SK-N-SH (cell line): ENCODE data around the gene CYTH3. TPM values are rescaled to one million over a fixed set of nuclear protein-coding genes. Genes with fewer than 3 reads are reported as not detected.
"Not testable (repeated sequence)": the region's sequence is repeated elsewhere in the genome, so short reads cannot be mapped to it uniquely, and the experiment has no call there.

ENCODE experiments used
- CTCF ChIA-PET: fragments of 300-600, 350-600 bp; formaldehyde crosslinking; extraction: SDS; loops from one replicate; lab custom pipeline; 2021; lab: Yijun Ruan, JAX
- POLR2A ChIA-PET: fragments of 350-600 bp; sonication (Branson Sonifier 250); formaldehyde crosslinking; extraction: SDS; loops from one replicate; lab custom pipeline; 2020; ENCODE audit warnings: antibody characterized with exemption, inconsistent platforms; lab: Yijun Ruan, JAX
- DNase-seq: peaks from one replicate; pipeline ENCODE4 v3.0.0; 2012
- H2AFZ ChIP-seq: fragments of 200-600 bp; sonication (generic); 2 replicates; pipeline ENCODE4 v1.8.1; 2016; ENCODE audit warnings: antibody characterized with exemption, mild to moderate bottlenecking, low read depth
- H3F3A ChIP-seq: fragments of 200-600 bp; sonication (generic); replicated peaks from 2 replicates; pipeline ENCODE3; 2016; ENCODE audit warnings: antibody characterized with exemption, mild to moderate bottlenecking; ENCODE audit not compliant: insufficient read depth
- H3K27ac ChIP-seq, 2 experiments: fragments of 200-500 bp in 1 of 2; fragments of 200-600 bp in 1 of 2; sonication (Bioruptor generic) in 1 of 2; sonication (generic), shearing (Covaris generic) in 1 of 2; 2 replicates each; pipeline versions ENCODE4 v1.5.1 to v1.6.1; 2014 to 2016; ENCODE audit warnings: low read depth in 2 of 2, inconsistent platforms in 1 of 2, low read length in 1 of 2, mild to moderate bottlenecking in 1 of 2, mixed read lengths in 1 of 2
- H3K27me3 ChIP-seq: fragments of 200-600 bp; sonication (generic), shearing (Covaris generic); 2 replicates; pipeline ENCODE4 v1.6.1; 2016; ENCODE audit warnings: mixed run types; ENCODE audit not compliant: insufficient read depth
- H3K36me3 ChIP-seq, 2 experiments: fragments of 200-500 bp in 1 of 2; fragments of 200-600 bp in 1 of 2; sonication (Bioruptor generic) in 1 of 2; sonication (generic) in 1 of 2; replicated peaks in 1 of 2; 2 replicates each; pipeline versions ENCODE3 to v1.5.1; 2014 to 2016; ENCODE audit warnings: low read length in 1 of 2, mild to moderate bottlenecking in 1 of 2; ENCODE audit not compliant: insufficient read depth in 2 of 2, control insufficient read depth in 1 of 2
- H3K4me1 ChIP-seq, 2 experiments: fragments of 200-500 bp in 1 of 2; fragments of 200-600 bp in 1 of 2; sonication (Bioruptor generic) in 1 of 2; sonication (generic), shearing (Covaris generic) in 1 of 2; 2 replicates each; pipeline versions ENCODE4 v1.5.1 to v1.6.1; 2014 to 2016; ENCODE audit warnings: low read depth in 1 of 2, low read length in 1 of 2, mixed run types in 1 of 2; ENCODE audit not compliant: insufficient read depth in 2 of 2, control insufficient read depth in 1 of 2
- H3K4me2 ChIP-seq: fragments of 200-600 bp; sonication (generic), shearing (Covaris generic); 2 replicates; pipeline ENCODE4 v1.6.1; 2017; ENCODE audit warnings: mixed run types
- H3K4me3 ChIP-seq, 2 experiments: fragments of 200-500 bp in 1 of 2; fragments of 200-600 bp in 1 of 2; sonication (Bioruptor generic) in 1 of 2; sonication (generic), shearing (Covaris generic) in 1 of 2; 2 replicates each; pipeline versions ENCODE4 v1.5.1 to v1.8.1; 2014 to 2016; ENCODE audit warnings: low read depth in 2 of 2, inconsistent platforms in 1 of 2, low read length in 1 of 2, mild to moderate bottlenecking in 1 of 2, mixed read lengths in 1 of 2, moderate library complexity in 1 of 2
- H3K79me2 ChIP-seq: fragments of 200-600 bp; sonication (generic); 2 replicates; pipeline ENCODE4 v1.8.1; 2017; ENCODE audit warnings: mild to moderate bottlenecking; ENCODE audit not compliant: insufficient read depth
- H3K9ac ChIP-seq: fragments of 200-600 bp; sonication (generic); 2 replicates; pipeline ENCODE4 v1.6.1; 2017; ENCODE audit warnings: mixed run types
- H3K9me2 ChIP-seq: fragments of 200-600 bp; sonication (generic); 2 replicates; pipeline ENCODE4 v1.6.1; 2017; ENCODE audit warnings: mixed run types
- H3K9me3 ChIP-seq: fragments of 200-600 bp; sonication (generic); 2 replicates; pipeline ENCODE4 v1.6.1; 2017; ENCODE audit warnings: mixed run types, mild to moderate bottlenecking, moderate library complexity
- H4K20me1 ChIP-seq: fragments of 200-600 bp; sonication (generic); 2 replicates; pipeline ENCODE4 v1.6.1; 2017; ENCODE audit warnings: mild to moderate bottlenecking, mixed run types; ENCODE audit not compliant: insufficient read depth
- CHD2 ChIP-seq: fragments of 150-350 bp; IDR thresholded peaks from 2 replicates; pipeline ENCODE4 v1.6.1; 2018; ENCODE audit warnings: low read length; ENCODE audit not compliant: partially characterized antibody
- EP300 ChIP-seq, 2 experiments: IDR thresholded peaks; 2 replicates each; pipeline versions ENCODE4 v1.4.0 to v1.6.1; 2012; ENCODE audit warnings: borderline replicate concordance in 1 of 2, low read depth in 1 of 2, low read length in 1 of 2
- FOSL2 ChIP-seq: IDR thresholded peaks from 2 replicates; pipeline ENCODE4 v1.4.0; 2012; ENCODE audit warnings: low read depth, mild to moderate bottlenecking, moderate library complexity, borderline replicate concordance
- FOXM1 ChIP-seq: IDR thresholded peaks from 2 replicates; pipeline ENCODE4 v1.4.0; 2012; ENCODE audit warnings: low read depth, mild to moderate bottlenecking
- GABPA ChIP-seq: IDR thresholded peaks from 2 replicates; pipeline ENCODE4 v1.4.0; 2012; ENCODE audit warnings: low read depth, mild to moderate bottlenecking
- JUND ChIP-seq: IDR thresholded peaks from 2 replicates; pipeline ENCODE4 v1.4.0; 2012
- MAX ChIP-seq: IDR thresholded peaks from 2 replicates; pipeline ENCODE4 v1.4.0; 2012; ENCODE audit warnings: low read depth
- MXI1 ChIP-seq: IDR thresholded peaks from 2 replicates; pipeline ENCODE4 v1.6.1; 2012; ENCODE audit warnings: mild to moderate bottlenecking, low read depth, low read length, improper control_type of control experiment
- REST ChIP-seq: IDR thresholded peaks from 2 replicates; pipeline ENCODE4 v1.6.1; 2012; ENCODE audit warnings: mild to moderate bottlenecking, low read depth, low read length, moderate library complexity
- RXRA ChIP-seq: IDR thresholded peaks from 2 replicates; pipeline ENCODE4 v1.4.0; 2012; ENCODE audit warnings: low read depth, mild to moderate bottlenecking, borderline replicate concordance
- TCF12 ChIP-seq: IDR thresholded peaks from 2 replicates; pipeline ENCODE4 v1.4.0; 2012
- TEAD4 ChIP-seq: IDR thresholded peaks from 2 replicates; pipeline ENCODE4 v1.4.0; 2012; ENCODE audit warnings: mild to moderate bottlenecking, borderline replicate concordance; ENCODE audit not compliant: insufficient read depth
- USF2 ChIP-seq: fragments of 150-350 bp; IDR thresholded peaks from 2 replicates; pipeline ENCODE4 v1.6.1; 2017; ENCODE audit warnings: antibody characterized with exemption, low read length, low read depth, borderline replicate concordance
- WGBS: methylation state at CpG from one replicate; pipeline ENCODE4 v1.1.6; 2017; ENCODE audit warnings: low lambda C conversion rate; 5-methylcytosine and 5-hydroxymethylcytosine counted together
- polyA plus RNA-seq, 3 experiments: library from polyadenylated mRNA; depleted of rRNA; stranded (reverse); fragments of >200 nt; gene quantifications; 2 replicates each; pipeline ENCODE4 v1.2.3, GENCODE V29; 2012

The CYTH3 gene
- polyA plus RNA-seq, 1 of the 3 experiments (the other 2 are of a cell fraction): 55.1 TPM

- H3K36me3 ChIP-seq, POLR2A ChIA-PET, H3K4me1 ChIP-seq, DNase-seq, H4K20me1 ChIP-seq, H3K4me3 ChIP-seq, H3K9me2 ChIP-seq, H3K27me3 ChIP-seq, H3K9me3 ChIP-seq, H3K79me2 ChIP-seq: not testable (repeated sequence)
- CTCF ChIA-PET: interaction anchor here (1.2 to 2.3 kb wide), 3 partner anchors 10 to 124 kb away, joined by 4 to 9 read pairs (median 5); no protein-coding TSS in a partner anchor
- Histone ChIP-seq H3K27ac (peak overlapping the region; percentile 4 to 89; a peak in 3 of 4 replicates), H3K9ac (peak overlapping the region; percentile 66; the same call in 1 of the 2 replicates), H3K4me2 (0 out of 2 replicates have a peak overlapping the region, but pooled peaks have one; percentile 26), H2AFZ (peak overlapping the region; percentile 36; the same call in 1 of the 2 replicates), H3F3A (peaks cover 19% of the 10 kb centered on the region)
- TF ChIP-seq TEAD4 (peak; percentile 77; the same call in 1 of the 2 replicates), JUND (peak; percentile 77), TCF12 (peak; percentile 48), RXRA (peak; percentile 62), MAX (peak; percentile 44; the same call in 1 of the 2 replicates), EP300 (IDR thresholded peaks at IDR 0.05; ENCODE audit: borderline replicate concordance in 1 of 2, low read depth in 1 of 2, low read length in 1 of 2) (peak in 1 of 2 experiments; percentile 55; a peak in 1 of 4 replicates), FOSL2 (peak; percentile 69)
- 71% methylated on average over 9 of the region's 9 CpGs for WGBS
These were observed 11.1 kb upstream of the CYTH3 start for GRCh38 chr7:6283391-6284054.

GRCh38 chr7:6279937-6280336 lies 7.5 kb upstream of the CYTH3 start:
- DNase-seq: no peak
- no peak overlapping the region for H3K27ac ChIP-seq
- H3K9ac ChIP-seq: no peak overlapping the region
- peaks cover 3 to 4% of the 10 kb centered on the region in 2 experiments; a peak in 3 of 4 replicates for H3K4me1 ChIP-seq
- 95% methylated on average over 5 of the region's 5 CpGs for WGBS
- no peak overlapping the region for H3K4me3 ChIP-seq
- no peaks in the 10 kb centered on the region for H3K36me3 ChIP-seq
- H3K9me2 ChIP-seq: no peaks in the 10 kb centered on the region
- no peak overlapping the region for H2AFZ ChIP-seq
- peaks cover 22% of the 10 kb centered on the region for H3F3A ChIP-seq
- no peaks in the 10 kb centered on the region for H3K9me3 ChIP-seq
- no peak overlapping the region for H3K4me2 ChIP-seq
- H3K79me2 ChIP-seq: no peaks in the 10 kb centered on the region
- H3K27me3 ChIP-seq: no peaks in the 10 kb centered on the region
- CTCF ChIA-PET: interaction anchor here (1.6 kb wide), 1 partner anchor 120 kb away, joined by 7 read pairs; no protein-coding TSS in a partner anchor
- no peaks in the 10 kb centered on the region for H4K20me1 ChIP-seq
- no peak for TF ChIP-seq RXRA
- TF ChIP-seq MXI1: no peak
- TF ChIP-seq FOSL2: no peak
- TF ChIP-seq CHD2: no peak
- TF ChIP-seq JUND: no peak
- TF ChIP-seq USF2: no peak
- TF ChIP-seq FOXM1: no peak
- TF ChIP-seq GABPA: no peak
- no peak for TF ChIP-seq REST
- POLR2A ChIA-PET: no interaction called here
